Panc1 (cell line): ENCODE data around the gene CLRN1.

Experiments
- POLR2AphosphoS5 ChIP-seq: IDR thresholded peaks from 2 replicates; pipeline ENCODE4 v1.6.1; 2012; ENCODE audit warnings: mild to moderate bottlenecking, low read depth, low read length, moderate library complexity
- REST ChIP-seq, 2 experiments: IDR thresholded peaks; 2 replicates each; pipeline ENCODE4 v1.6.1; 2011 to 2012; ENCODE audit warnings: low read depth in 2 of 2, control low read depth in 1 of 2, low read length in 1 of 2, mild to moderate bottlenecking in 1 of 2, moderate library complexity in 1 of 2; ENCODE audit not compliant: insufficient read depth in 1 of 2
- TF ChIP-seq, protein P1 (sequence below): fragments of 450-650 bp; IDR thresholded peaks from 2 replicates; pipeline ENCODE4 v1.5.1; 2017; ENCODE audit warnings: mild to moderate bottlenecking

DNA sequence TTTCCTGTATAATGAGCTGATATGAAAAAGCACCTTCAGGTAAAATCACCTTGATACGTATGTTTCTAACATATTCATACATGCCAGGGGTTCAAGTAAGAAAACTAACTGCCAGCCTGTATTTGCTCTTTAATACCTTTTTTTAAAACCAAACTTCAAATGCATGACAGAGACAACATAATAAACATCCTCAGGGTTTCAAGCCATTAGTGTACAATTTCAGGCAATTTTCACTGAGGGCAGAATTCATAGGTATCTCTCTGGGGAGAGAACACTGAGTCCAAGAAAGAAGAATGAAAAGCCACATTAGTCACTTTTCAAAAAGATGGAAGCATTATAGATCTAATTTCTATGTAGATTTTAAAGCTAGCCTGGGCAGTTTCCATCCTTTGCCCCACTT lies 94.2 kb downstream of the CLRN1 start:
- TF ChIP-seq, protein P1, sequence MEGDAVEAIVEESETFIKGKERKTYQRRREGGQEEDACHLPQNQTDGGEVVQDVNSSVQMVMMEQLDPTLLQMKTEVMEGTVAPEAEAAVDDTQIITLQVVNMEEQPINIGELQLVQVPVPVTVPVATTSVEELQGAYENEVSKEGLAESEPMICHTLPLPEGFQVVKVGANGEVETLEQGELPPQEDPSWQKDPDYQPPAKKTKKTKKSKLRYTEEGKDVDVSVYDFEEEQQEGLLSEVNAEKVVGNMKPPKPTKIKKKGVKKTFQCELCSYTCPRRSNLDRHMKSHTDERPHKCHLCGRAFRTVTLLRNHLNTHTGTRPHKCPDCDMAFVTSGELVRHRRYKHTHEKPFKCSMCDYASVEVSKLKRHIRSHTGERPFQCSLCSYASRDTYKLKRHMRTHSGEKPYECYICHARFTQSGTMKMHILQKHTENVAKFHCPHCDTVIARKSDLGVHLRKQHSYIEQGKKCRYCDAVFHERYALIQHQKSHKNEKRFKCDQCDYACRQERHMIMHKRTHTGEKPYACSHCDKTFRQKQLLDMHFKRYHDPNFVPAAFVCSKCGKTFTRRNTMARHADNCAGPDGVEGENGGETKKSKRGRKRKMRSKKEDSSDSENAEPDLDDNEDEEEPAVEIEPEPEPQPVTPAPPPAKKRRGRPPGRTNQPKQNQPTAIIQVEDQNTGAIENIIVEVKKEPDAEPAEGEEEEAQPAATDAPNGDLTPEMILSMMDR, result no peak
- TF ChIP-seq POLR2AphosphoS5, result no peak
- TF ChIP-seq REST (IDR thresholded peaks at IDR 0.05; ENCODE audit: insufficient read depth in 1 of 2, low read depth in 2 of 2, low read length in 1 of 2), result no peak
